GM12873 (cell line): ENCODE results near the gene SLC25A20.

Experiments
- TF ChIP-seq, protein P1 (sequence below): IDR thresholded peaks from 2 replicates; pipeline ENCODE4 v1.5.1; 2012; ENCODE audit warnings: low read depth, mild to moderate bottlenecking, moderate library complexity, low read length, control low read depth; ENCODE audit not compliant: insufficient read depth; ENCODE audit errors: missing control alignments

Gene SLC25A20

DNA sequence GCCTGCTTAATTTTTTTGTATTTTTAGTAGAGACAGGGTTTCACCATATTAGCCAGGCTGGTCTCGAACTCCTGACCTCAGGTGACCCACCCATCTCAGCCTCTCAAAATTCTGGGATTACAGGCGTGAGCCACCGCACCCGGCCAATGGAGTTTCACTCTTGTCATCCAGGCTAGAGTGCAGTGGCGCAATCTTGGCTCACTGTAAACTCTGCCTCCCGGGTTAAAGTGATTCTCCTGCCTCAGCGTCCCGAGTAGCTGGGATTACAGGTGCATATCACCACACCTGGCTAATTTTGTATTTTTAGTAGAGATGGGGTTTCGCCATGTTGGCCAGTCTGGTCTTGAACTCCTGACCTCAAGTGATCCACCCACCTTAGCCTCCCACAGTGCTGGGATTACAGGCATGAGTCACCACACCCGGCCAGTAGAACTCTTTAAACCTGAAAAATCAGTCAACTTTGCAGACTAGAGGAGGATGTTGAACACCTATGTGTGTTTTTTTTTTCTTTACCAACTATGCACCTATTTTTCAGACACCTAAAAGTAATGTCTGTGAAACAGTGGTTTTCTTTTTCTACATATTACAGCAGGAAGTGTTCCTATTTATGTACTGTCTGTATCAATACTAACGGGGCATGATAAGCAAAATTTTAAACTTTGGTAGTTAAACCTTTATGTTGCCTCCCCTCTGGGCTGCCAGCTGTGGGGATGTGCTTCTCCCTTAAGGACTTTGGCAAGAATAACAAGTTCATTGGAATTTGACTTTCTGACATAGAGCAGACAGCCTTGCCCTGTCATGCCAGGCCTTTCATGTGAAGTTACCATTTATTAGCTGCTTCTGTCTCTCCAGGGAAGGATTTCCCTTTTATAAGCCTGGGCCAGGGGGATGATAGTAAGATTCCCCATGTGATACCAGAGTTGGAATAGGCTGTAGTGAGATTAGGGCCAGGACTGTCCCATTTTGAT is 28.0 kb upstream of the SLC25A20 start:
- TF ChIP-seq, protein P1, sequence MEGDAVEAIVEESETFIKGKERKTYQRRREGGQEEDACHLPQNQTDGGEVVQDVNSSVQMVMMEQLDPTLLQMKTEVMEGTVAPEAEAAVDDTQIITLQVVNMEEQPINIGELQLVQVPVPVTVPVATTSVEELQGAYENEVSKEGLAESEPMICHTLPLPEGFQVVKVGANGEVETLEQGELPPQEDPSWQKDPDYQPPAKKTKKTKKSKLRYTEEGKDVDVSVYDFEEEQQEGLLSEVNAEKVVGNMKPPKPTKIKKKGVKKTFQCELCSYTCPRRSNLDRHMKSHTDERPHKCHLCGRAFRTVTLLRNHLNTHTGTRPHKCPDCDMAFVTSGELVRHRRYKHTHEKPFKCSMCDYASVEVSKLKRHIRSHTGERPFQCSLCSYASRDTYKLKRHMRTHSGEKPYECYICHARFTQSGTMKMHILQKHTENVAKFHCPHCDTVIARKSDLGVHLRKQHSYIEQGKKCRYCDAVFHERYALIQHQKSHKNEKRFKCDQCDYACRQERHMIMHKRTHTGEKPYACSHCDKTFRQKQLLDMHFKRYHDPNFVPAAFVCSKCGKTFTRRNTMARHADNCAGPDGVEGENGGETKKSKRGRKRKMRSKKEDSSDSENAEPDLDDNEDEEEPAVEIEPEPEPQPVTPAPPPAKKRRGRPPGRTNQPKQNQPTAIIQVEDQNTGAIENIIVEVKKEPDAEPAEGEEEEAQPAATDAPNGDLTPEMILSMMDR, result no peak

DNA sequence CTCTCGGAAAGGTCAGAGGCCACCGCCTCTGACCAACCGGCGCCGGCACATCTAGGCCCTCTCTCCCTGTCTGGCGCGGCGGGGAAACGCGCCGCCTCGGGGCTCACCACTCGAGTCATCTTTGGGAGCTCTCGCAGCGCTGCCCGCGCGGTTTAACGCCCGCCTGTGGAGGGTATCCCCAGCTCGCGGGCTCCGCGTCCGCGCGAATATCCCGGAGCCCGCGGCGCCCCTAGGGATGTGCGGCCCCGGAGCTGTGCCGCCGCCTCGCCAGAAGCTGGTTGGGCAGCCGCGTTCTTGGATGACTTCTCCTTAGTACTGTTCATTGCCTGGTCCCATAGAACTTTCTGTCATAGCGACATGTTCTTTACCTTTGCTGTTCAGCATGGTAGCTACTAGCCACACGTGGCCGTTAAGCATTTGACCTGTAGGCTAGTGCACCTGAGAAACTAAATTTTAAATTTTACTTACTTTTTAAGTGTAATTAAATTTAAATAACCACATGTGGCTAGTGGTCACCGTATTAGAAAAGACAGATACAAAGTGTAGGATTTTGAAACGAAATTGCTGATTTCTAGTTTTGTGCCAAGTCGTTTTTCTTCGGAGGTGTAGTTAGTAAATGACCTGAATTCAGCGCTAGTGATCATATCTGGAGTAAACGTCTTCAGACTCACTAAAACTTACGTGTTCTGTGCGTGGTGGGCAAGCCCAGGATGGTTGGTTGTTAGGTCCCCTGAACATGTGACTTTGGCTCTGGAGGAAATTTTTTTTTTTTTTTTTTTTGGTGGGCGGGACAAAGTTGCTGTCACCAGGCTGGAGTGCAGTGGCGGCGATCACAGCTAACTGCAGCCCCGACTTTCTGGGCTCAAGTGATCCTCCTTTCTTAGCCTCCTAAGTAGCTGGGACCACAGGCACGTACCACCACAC is 20.8 kb upstream of the SLC25A20 start:
- TF ChIP-seq, protein P1, result peak; percentile 2

DNA sequence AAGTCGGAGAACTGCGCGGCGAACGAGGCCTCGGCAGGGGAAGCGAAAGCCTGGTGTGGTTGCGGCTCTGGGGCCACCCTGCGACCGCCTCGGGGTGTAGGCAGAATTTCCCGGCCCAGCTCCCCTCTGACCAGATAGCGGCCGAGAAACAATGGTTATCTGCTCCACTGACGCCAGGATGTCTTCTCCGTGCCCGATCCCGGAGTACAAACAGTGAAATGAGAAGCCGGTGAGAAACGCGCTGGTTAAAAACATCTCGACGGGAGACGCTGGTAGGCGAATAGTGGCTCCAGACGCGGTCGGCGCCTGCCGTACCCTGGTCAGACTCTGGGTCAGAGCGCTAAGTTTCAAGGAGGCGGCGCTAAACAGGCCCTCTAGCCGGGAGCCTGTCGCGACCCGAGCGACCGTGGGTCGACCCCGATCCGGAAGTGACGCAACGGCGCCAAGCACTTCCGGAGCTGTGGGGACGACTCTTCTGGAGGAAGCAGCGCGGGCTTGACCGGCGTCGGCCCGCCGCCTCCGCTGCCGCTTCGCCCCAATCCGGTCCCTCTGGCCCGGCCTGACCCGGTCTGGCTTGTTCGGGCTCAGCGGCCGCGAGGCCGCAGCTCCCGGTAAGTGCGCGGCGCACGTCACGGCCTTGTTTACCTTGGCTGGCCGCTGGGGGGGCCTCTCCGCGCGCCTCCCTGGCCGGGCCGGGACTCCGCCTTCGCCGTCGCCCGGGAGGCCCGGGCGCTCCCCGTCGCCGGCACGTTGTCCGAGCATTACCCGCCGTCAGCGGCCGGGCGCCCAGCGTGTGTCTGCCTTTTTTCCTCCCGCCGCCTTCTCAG is 19.9 kb upstream of the SLC25A20 start, which contains the start of gene ARIH2:
Gene ARIH2 (plus strand): TSS at position 455 of the 827 bp plus-strand sequence. CDS start 8,717 bp downstream, outside the sequence.
- TF ChIP-seq, protein P1, result peak; percentile 31

DNA sequence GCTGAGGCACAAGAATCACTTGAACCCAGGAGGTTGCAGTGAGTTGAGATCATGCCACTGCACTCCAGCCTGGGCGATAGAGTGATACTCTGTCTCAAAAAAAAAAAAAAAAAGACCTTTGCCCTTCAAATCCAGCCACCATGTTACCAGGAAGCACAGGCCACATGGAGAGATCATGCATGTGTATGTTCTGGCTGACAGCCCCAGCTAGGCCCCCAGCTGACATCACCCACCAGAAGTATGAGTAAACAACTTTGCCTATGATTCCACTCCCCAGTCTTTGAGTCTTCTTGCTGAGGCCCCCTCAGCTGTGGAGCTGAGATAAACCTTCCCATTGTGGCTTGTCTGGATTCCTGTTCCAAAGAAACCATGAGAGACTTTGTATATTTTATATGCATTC is 16.6 kb upstream of the SLC25A20 start:
- TF ChIP-seq, protein P1, result no peak

DNA sequence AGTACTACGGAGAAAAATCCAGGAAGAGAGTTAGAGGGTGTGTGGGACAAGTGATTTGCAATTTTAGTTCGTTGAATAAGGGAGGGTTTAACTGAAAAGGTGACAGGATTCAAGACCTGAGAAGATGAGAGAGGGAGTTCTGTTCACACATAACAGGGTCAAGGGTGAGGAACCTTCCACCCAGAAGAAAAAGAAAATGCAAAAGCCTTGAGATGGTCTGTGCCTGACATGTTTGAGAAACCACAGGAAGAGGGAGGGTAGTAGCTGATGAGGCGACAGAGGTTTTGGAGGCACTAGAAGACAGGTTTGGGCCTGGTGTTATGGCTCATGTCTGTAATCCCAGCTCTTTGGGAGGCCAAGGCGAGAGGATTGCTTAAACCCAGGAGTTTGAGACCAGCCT is 591 bp upstream of the SLC25A20 start:
- TF ChIP-seq, protein P1, result no peak

DNA sequence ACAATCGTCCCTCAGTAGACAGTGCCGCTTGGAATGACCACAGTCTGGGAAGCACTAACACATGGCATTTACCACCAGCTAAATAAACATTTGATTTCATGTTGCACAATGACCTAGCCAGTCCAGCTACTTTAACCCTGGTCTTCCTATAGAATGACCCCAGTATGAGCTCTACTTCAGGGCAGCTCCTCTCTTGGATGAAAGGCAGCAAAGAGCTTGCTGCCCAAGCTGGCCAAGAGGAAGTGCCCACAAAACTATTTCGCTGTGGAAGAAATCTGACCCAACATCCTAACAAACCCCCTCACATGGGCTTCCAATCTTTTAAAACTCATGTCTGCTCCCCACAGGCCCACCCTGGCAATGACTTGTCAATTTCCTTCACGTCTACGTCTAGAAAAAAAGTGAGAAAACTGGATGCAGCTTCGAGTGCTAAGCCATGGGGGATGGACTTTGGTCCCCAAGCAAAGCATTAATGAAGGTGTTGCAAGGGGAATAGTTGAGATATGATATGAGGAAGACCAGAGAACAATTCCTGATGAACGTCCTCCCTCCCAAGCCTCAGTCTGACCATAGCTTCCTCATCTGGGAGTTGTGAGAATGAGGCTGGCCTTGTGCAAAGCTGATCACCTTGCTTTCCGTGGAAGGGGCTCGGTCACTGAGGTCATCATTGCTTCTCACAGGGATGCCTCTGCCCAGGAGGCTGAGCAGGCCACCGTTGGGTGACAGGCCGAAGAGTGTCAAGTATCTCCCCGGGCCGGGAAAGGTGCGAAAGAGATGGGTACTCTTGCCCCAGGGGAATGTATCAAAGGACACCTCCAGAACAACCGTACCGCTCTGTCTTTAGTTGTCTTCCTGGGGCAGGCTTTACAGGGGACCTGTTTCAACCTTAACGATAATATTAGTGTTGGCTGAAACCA is 964 bp downstream of the SLC25A20 start:
- TF ChIP-seq, protein P1, result no peak
